ENCODE results near the gene COPA.

The COPA gene

GRCh38 chr1:160332516-160332915, 10.5 kb downstream of the COPA start:
- no peak for DNase-seq
- H3K9me3 ChIP-seq (replicated peaks; ENCODE audit: insufficient read depth, low read length), result no peaks in the 10 kb centered on the region
- H3K79me2 ChIP-seq (ENCODE audit: low read length), result 0 out of 2 replicates have a peak, but pooled peaks cover 16% of the 10 kb centered on the region
- no peaks in the 10 kb centered on the region for H4K20me1 ChIP-seq (ENCODE audit: insufficient read depth, low read length)
- H3K9me2 ChIP-seq (replicated peaks; ENCODE audit: insufficient read depth, low read length), result no peaks in the 10 kb centered on the region
- H3K4me2 ChIP-seq (ENCODE audit: low read depth, low read length), result no peak overlapping the region
- H3K27me3 ChIP-seq (replicated peaks; ENCODE audit: insufficient read depth, low read length), result no peaks in the 10 kb centered on the region
- H3K36me3 ChIP-seq (replicated peaks; ENCODE audit: insufficient read depth, low read length), result peaks cover 25% of the 10 kb centered on the region; the same call in 1 of the 2 replicates
- TF ChIP-seq CTCF (IDR thresholded peaks at IDR 0.05; ENCODE audit: low read length) (no peak), EZH2 (optimal IDR thresholded peaks at IDR 0.05; ENCODE audit: low read depth, low read length) (no peak), EZH2phosphoT487 (IDR thresholded peaks at IDR 0.05; ENCODE audit: low read length) (no peak)
- no peaks in the 10 kb centered on the region for H3K4me1 ChIP-seq (ENCODE audit: low read length)
- H3K4me3 ChIP-seq (ENCODE audit: low read length), result no peak overlapping the region
- no peak overlapping the region for H3K9ac ChIP-seq (ENCODE audit: low read length)
- H3F3A ChIP-seq (ENCODE audit: insufficient read depth, low read length), result no peaks in the 10 kb centered on the region
- H2AFZ ChIP-seq (ENCODE audit: low read length), result no peak overlapping the region
- H3K27ac ChIP-seq (ENCODE audit: low read length), result no peak overlapping the region

- Histone ChIP-seq H3K9me2 (replicated peaks; ENCODE audit: insufficient read depth, low read length) (no peaks in the 10 kb centered on the region), H2AFZ (ENCODE audit: low read length) (no peak overlapping the region), H3K4me3 (ENCODE audit: low read length) (no peak overlapping the region), H3K9ac (ENCODE audit: low read length) (no peak overlapping the region), H3K4me2 (ENCODE audit: low read depth, low read length) (no peak overlapping the region), H3F3A (ENCODE audit: insufficient read depth, low read length) (no peaks in the 10 kb centered on the region), H3K36me3 (replicated peaks; ENCODE audit: insufficient read depth, low read length) (peaks cover 33% of the 10 kb centered on the region; the same call in 1 of the 2 replicates), H3K9me3 (replicated peaks; ENCODE audit: insufficient read depth, low read length) (no peaks in the 10 kb centered on the region), H4K20me1 (ENCODE audit: insufficient read depth, low read length) (no peaks in the 10 kb centered on the region), H3K27ac (ENCODE audit: low read length) (no peak overlapping the region), H3K4me1 (ENCODE audit: low read length) (no peaks in the 10 kb centered on the region), H3K79me2 (ENCODE audit: low read length) (0 out of 2 replicates have a peak, but pooled peaks cover 10% of the 10 kb centered on the region), H3K27me3 (replicated peaks; ENCODE audit: insufficient read depth, low read length) (no peaks in the 10 kb centered on the region)
- DNase-seq, result no peak
- no peak for TF ChIP-seq EZH2 (optimal IDR thresholded peaks at IDR 0.05; ENCODE audit: low read depth, low read length)
- no peak for TF ChIP-seq CTCF (IDR thresholded peaks at IDR 0.05; ENCODE audit: low read length)
- TF ChIP-seq EZH2phosphoT487 (IDR thresholded peaks at IDR 0.05; ENCODE audit: low read length), result no peak
Observed at GRCh38 chr1:160330119-160330518, 12.9 kb downstream of the COPA start.

GRCh38 chr1:160328184-160328583, 14.9 kb downstream of the COPA start:
- Histone ChIP-seq H3K36me3 (replicated peaks; ENCODE audit: insufficient read depth, low read length) (peaks cover 27% of the 10 kb centered on the region; the same call in 1 of the 2 replicates), H4K20me1 (ENCODE audit: insufficient read depth, low read length) (no peaks in the 10 kb centered on the region), H3K27ac (ENCODE audit: low read length) (no peak overlapping the region)

More at GRCh38 chr1:160328184-160328583, 14.9 kb downstream of the COPA start:
- no peaks in the 10 kb centered on the region for H3F3A ChIP-seq (ENCODE audit: insufficient read depth, low read length)
- no peak overlapping the region for H2AFZ ChIP-seq (ENCODE audit: low read length)
- H3K9me3 ChIP-seq (replicated peaks; ENCODE audit: insufficient read depth, low read length), result no peaks in the 10 kb centered on the region
- no peak overlapping the region for H3K4me3 ChIP-seq (ENCODE audit: low read length)
- no peak overlapping the region for H3K4me2 ChIP-seq (ENCODE audit: low read depth, low read length)
- no peaks in the 10 kb centered on the region for H3K9me2 ChIP-seq (replicated peaks; ENCODE audit: insufficient read depth, low read length)
- DNase-seq, result no peak
- no peaks in the 10 kb centered on the region for H3K27me3 ChIP-seq (replicated peaks; ENCODE audit: insufficient read depth, low read length)
- no peaks in the 10 kb centered on the region for H3K4me1 ChIP-seq (ENCODE audit: low read length)
- H3K79me2 ChIP-seq (ENCODE audit: low read length), result 0 out of 2 replicates have a peak, but pooled peaks cover 9% of the 10 kb centered on the region
- no peak overlapping the region for H3K9ac ChIP-seq (ENCODE audit: low read length)
- TF ChIP-seq CTCF (IDR thresholded peaks at IDR 0.05; ENCODE audit: low read length) (no peak), EZH2phosphoT487 (IDR thresholded peaks at IDR 0.05; ENCODE audit: low read length) (no peak), EZH2 (optimal IDR thresholded peaks at IDR 0.05; ENCODE audit: low read depth, low read length) (no peak)

Measured in MM.1S (cell line).